ENCODE results near the gene NOX5.

NOX5 gene

DNA sequence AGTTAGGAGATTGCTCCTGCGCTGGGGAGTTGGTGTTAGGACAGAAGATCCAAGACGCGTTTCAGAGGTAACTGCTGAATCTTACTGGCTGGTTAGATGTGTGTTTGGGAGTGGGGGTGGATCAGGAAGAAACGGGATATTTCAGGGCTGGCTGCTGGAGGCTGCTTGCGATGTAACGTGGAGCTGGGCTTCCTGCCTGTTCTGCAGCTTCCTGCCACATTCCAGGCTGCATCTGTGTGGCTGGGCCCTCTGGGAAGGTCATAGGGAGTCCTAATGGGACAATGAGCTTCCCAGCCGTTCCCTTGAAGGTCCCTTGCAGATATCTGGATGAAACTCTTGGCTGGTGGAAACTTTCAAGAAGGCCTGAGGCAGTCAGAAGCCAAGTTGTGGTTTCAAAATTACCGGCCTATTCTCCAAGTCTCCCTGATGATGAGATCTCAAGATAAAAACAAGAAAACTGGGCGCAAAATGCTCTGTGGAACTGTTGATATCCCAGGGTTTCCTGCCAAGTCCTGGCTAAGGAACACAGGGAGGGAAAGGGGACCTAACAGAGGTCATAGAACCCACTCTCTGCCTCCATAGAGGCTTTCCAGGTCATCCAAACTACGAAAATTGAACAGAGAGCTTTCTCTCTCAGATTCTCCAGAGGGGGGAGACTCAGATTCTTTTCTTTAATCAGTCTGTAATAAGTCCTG is 67.0 kb downstream of the NOX5 start:
- no peak for DNase-seq (ENCODE audit: low read depth in 2 of 2)

GRCh38 chr15:69082021-69082502 is 67.6 kb downstream of the NOX5 start:
- DNase-seq (ENCODE audit: low read depth in 2 of 2) = no peak

DNA sequence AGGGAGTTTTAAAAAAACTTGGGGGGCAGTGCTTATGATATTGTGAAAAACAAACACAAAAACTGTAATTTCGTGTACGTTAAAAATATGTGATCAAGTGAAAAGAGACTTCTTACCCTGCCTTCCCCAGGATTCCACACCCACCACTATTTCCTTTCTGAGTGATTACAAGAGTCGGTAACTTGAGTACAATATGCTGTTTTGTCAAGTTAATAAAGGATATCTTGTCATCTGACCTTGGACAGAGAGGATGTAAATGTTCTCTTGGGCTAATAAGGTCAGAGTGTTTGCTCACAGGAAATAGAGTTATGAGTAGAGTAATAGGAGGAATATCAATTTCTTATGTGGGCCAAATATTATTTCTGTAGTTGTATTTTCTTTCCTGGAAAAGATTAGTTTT is 68.1 kb downstream of the NOX5 start:
- DNase-seq (ENCODE audit: low read depth in 2 of 2) = no peak

DNA sequence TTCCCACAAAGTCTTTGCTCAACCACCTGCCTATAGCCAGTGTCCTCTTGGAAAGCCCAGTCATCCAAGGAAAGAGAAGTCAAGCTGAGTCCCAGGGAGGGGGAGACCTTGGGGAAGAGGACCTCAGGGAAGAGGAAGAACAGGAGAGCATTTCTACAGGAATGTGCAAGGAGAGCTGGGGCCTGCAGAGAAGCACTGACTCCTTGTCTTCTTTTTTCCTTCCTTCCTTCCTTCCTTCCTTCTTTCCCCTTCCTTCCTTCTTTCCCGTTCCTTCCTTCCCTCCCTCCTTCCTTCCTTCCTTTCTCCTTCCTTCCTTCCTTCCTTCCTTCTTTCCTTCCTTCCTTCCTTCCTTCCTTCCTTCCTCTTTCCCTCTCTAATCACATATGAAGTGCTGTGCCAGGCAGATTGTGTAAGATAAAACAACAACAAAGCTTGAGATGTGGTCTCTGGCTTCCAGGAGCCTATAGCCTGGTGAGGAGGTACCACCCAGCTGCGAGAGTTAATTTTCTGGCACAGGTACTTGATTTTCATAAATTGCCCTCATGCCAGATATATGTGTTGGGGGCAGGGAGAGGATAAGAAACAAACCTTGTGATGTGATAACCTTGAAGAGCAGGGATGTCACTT is 70.0 kb downstream of the NOX5 start:
- no peak for DNase-seq (ENCODE audit: low read depth in 2 of 2)

GRCh38 chr15:69085325-69086081 is 71.0 kb downstream of the NOX5 start:
- no peak for DNase-seq (ENCODE audit: low read depth in 2 of 2)

DNA sequence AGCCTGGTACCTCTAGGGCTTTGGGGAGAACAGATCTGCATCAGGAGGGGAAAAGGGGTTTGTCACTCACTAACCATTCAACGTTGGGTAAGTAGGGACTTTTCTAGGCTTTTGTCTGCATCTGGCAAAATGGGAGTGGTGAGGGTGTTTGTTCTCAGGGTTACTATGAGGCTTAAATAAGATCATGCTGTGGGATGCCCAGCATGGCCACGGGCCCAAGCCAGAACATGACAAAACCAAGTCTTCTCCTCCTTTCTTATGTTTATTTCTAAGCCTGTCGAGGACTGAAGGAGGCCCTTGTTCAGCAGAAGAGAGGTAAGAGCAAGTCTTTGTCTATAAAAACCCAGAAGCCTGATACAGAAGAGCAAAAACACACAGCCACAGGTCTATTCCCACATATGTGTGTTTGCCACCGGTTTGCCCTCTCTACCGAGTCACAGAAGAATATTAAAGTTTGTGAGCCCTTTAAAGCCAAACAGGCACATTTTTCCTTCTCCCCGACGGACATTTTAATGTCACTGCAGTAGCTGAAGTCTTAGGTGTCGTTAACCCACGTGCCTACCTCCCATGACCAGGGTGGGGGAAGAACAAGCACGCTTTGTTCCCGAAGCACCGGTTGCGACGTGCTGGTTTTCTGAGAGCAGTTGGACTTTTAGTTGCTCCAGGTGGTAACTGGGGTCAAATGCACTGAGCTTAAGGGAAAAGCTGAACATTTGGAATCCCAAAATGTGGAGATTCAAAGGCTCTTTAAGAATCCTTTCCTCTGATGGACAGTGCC is 72.1 kb downstream of the NOX5 start:
- DNase-seq (ENCODE audit: low read depth in 2 of 2) = no peak

DNA sequence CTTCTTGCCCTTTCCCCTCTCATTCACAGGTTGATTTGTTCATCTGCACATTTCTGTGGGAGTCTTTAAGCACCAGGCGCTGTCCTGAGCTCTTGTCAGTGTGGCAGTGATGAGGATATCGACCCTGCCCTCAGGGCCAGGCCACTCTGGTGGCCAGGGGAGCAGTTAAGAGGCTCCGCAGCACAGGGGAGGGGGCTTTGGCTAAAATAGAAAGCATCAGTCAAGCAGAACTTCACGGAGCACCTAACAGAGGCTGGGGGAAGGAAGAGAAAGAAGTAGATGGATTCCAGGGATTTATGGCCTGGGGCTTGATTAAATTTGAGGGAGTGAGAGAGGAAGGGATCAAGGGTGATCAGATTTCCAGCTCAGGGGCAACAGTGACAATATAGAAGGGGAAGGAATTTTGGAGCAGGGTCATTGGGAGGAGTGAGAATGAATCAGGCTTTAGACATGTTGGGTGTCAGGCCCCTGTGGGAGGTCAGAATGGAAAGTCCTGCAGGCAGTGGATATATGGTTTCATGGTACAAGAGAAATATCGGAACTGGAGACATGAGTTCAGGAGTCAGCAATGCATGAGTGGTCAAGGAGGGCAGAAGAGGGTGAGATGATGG is 73.0 kb downstream of the NOX5 start:
- no peak for DNase-seq (ENCODE audit: low read depth in 2 of 2)

GRCh38 chr15:69088300-69088965 is 73.9 kb downstream of the NOX5 start:
- no peak for DNase-seq (ENCODE audit: low read depth in 2 of 2)

GRCh38 chr15:69089258-69089657 is 74.8 kb downstream of the NOX5 start:
- DNase-seq (ENCODE audit: low read depth in 2 of 2) = no peak

GRCh38 chr15:69090197-69090948 is 75.9 kb downstream of the NOX5 start:
- peak in 1 of 2 experiments; percentile 36 for DNase-seq (ENCODE audit: low read depth in 2 of 2)

- DNase-seq (ENCODE audit: low read depth in 2 of 2) = no peak
Measured at GRCh38 chr15:69091654-69092053, 77.2 kb downstream of the NOX5 start.

DNA sequence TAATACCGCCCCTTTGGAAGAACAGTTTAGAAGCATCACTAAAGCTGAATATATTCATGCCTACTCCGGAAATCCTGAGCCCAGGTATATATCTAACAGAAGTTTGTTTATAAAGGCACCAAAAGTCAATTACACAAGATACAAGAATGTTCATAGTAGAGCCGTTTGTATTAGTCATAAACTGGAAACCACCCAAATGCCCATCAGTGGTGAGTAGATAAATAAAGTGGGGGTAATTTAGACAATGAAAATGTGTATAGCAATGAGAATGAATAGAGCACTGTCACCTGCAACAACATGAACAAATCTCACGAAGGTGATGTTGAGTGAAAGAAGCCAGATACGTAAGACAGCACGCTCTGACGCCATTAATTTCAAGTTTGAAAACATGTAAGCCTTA is 77.7 kb downstream of the NOX5 start:
- no peak for DNase-seq (ENCODE audit: low read depth in 2 of 2)

GRCh38 chr15:69093127-69093526 is 78.6 kb downstream of the NOX5 start:
- DNase-seq (ENCODE audit: low read depth in 2 of 2) = no peak

- DNase-seq (ENCODE audit: low read depth in 2 of 2) = no peak
Measured at GRCh38 chr15:69093614-69094013, 79.1 kb downstream of the NOX5 start.

GRCh38 chr15:69094124-69094921 is 79.8 kb downstream of the NOX5 start:
- DNase-seq (ENCODE audit: low read depth in 2 of 2) = no peak

DNA sequence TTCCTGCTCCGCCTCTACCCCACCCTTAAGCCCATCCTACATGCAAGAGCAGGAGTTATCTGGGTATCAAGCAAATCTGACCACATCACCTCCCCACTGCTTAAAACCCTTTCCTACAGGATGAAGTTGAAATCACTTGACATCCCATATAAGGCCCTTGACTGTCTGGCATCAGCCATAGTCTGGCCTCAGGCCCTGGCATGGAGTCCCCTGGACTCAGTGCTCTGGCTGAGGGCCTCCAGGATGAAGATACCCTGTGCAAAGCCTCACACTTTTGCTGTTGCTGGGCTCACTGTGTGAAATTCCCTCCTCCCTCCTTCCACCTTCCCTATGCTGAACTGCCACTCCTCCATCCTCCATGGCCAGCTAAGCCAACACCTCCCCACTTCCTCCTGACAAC is 80.8 kb downstream of the NOX5 start:
- no peak for DNase-seq (ENCODE audit: low read depth in 2 of 2)

DNA sequence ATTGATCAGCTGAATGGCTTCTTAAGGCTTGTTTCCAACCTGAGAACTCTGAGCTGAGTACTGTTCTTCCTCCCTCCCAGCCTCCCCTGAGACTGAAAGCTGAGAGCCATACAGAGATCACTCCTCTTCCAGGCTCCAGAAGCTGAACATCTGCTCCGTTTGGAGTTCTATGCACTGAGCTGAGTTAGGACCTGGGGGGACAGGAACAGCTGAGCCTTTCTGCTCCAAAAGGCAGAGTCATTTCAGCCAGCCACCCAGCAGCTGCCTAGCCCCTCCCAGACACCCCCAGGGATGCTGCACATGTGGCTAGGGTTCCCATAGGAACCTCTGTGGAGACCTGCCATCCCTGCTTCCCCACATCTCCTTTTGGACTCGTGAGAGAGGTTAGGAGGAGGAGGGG is 81.7 kb downstream of the NOX5 start:
- DNase-seq (ENCODE audit: low read depth in 2 of 2) = no peak

GRCh38 chr15:69096626-69097025 is 82.1 kb downstream of the NOX5 start:
- no peak for DNase-seq (ENCODE audit: low read depth in 2 of 2)

DNA sequence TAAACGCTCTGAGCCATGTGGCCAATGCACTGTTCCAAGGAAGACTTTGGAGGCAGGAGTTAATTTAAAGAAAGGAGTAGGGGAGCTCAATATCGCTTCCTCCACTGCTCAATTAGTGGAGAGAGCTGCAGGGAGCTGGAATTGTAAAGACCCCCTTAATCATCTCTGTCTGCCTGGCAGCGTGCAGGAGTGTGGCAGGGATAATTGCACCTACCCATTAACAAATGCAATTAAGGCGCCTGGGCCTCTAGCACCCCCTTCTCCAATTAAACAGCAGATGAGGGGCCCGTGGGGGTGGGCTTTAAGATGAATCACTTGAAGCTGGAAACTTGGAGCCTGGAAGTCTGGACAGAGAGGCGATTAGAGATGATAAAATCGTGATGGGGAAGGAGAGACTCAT is 84.3 kb downstream of the NOX5 start:
- DNase-seq (ENCODE audit: low read depth in 2 of 2) = no peak

DNA sequence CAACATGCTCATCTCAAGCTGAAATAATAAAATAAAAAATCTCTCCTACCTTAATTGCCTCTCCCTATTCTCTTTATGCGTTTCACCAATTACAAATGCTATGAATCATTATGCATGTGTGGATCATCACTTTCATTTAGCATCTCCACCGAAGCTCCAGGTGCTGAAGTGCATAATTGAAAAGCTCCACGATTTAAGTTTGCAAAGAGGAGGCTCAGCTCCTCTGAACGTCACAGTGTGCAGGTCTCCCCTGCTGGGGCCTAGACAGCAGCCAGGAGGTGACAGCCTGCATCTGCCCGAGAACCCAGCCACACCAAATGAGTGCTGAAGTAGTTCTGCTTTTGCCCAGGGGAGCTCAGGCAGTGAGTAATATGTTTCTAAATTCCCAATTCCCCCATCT is 85.4 kb downstream of the NOX5 start:
- no peak for DNase-seq (ENCODE audit: low read depth in 2 of 2)

Measured in fibroblast of skin of left quadriceps (primary cell).